Neutrophil (primary cell): Measurements from ENCODE around the gene IFI35.
"Not testable (repeated sequence)": the region's sequence is repeated elsewhere in the genome, so short reads cannot be mapped to it uniquely, and the experiment has no call there.

ENCODE experiments used
- H3K27ac ChIP-seq: fragments of 200-600 bp; sonication (generic); 2 replicates; pipeline ENCODE4 v1.5.1; 2016; ENCODE audit warnings: mild to moderate bottlenecking, moderate library complexity
- H3K27me3 ChIP-seq: fragments of 200-600 bp; sonication (generic); 2 replicates; pipeline ENCODE4 v1.6.0; 2016; ENCODE audit warnings: mild to moderate bottlenecking
- H3K36me3 ChIP-seq: fragments of 200-600 bp; sonication (generic); 2 replicates; pipeline ENCODE4 v1.5.1; 2017
- H3K4me1 ChIP-seq, 2 experiments: fragments of 200-600 bp in 1 of 2; sonication (generic) in 1 of 2; 1 replicate in 1 of 2; 2 replicates in 1 of 2; pipeline versions ENCODE4 v1.5.1 to v1.6.1; 2013 to 2016; ENCODE audit warnings: low read depth in 1 of 2, low read length in 1 of 2, mild to moderate bottlenecking in 1 of 2, moderate library complexity in 1 of 2; ENCODE audit not compliant: control insufficient read depth in 1 of 2, insufficient read depth in 1 of 2
- H3K4me3 ChIP-seq, 2 experiments: fragments of 200-600 bp in 1 of 2; sonication (generic) in 1 of 2; 1 replicate in 1 of 2; 2 replicates in 1 of 2; pipeline ENCODE4 v1.5.1; 2013 to 2016; ENCODE audit warnings: low read depth in 1 of 2, low read length in 1 of 2, mild to moderate bottlenecking in 1 of 2, moderate library complexity in 1 of 2
- H3K9me3 ChIP-seq: fragments of 200-600 bp; sonication (generic); 2 replicates; pipeline ENCODE4 v1.5.1; 2016
- TF ChIP-seq, protein P1 (sequence below): fragments of 200-600 bp; sonication (generic); IDR thresholded peaks from 2 replicates; pipeline ENCODE4 v1.5.1; 2016; ENCODE audit warnings: antibody characterized with exemption

Gene IFI35

DNA sequence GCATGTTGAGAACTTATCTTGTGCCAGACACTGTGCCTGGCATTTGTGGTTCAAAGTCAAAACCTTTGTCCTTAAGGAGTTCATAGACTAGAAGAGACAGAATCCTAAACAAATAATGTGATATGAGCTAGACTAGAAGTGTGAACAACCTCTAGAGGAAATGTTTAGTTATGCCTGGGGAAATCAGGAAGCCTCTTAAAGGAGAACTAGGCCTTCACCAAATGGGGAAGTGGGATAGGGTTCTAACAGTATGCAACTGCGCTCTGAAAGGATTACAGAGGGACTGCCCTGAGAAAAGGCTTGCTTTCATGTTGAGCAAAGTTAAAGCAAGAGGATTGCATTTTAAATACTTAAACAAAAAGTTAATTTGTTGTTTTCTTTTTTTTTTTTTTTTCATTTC, 21.4 kb upstream of the IFI35 start:
- TF ChIP-seq, protein P1, sequence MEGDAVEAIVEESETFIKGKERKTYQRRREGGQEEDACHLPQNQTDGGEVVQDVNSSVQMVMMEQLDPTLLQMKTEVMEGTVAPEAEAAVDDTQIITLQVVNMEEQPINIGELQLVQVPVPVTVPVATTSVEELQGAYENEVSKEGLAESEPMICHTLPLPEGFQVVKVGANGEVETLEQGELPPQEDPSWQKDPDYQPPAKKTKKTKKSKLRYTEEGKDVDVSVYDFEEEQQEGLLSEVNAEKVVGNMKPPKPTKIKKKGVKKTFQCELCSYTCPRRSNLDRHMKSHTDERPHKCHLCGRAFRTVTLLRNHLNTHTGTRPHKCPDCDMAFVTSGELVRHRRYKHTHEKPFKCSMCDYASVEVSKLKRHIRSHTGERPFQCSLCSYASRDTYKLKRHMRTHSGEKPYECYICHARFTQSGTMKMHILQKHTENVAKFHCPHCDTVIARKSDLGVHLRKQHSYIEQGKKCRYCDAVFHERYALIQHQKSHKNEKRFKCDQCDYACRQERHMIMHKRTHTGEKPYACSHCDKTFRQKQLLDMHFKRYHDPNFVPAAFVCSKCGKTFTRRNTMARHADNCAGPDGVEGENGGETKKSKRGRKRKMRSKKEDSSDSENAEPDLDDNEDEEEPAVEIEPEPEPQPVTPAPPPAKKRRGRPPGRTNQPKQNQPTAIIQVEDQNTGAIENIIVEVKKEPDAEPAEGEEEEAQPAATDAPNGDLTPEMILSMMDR: peak; percentile 56

DNA sequence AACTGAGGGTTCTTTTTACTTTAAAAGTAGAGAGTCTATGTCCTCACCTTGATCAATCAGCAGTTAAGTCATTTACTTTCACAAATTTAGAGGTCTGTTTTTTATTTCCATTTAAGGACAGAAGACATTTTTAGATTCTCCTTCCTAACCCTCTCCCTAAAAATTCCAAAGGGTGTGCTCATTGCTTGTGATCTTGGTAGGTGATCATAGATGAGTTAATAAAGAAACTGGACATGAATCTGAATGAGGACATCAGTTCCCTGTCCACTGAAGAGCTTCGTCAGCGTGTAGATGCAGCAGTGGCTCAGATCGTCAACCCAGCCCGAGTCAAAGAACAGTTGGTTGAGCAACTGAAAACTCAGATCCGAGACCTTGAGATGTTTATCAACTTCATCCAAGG, 17.4 kb upstream of the IFI35 start:
- Histone ChIP-seq H3K4me3 (no peak overlapping the region), H3K4me1 (peaks cover 22 to 27% of the 10 kb centered on the region in 2 experiments), H3K27ac (no peak overlapping the region), H3K36me3 (peaks cover 75% of the 10 kb centered on the region), H3K9me3 (no peaks in the 10 kb centered on the region), H3K27me3 (no peaks in the 10 kb centered on the region)
- TF ChIP-seq, protein P1: no peak

More for the DNA sequence above, 21.4 kb upstream of the IFI35 start:
- peaks cover 37% of the 10 kb centered on the region for H3K36me3 ChIP-seq
- H3K27me3 ChIP-seq: no peaks in the 10 kb centered on the region
- H3K4me3 ChIP-seq: peak overlapping the region; percentile 37 to 45
- H3K9me3 ChIP-seq: no peaks in the 10 kb centered on the region
- peak overlapping the region; percentile 92 for H3K27ac ChIP-seq
- H3K4me1 ChIP-seq: peaks cover 56 to 57% of the 10 kb centered on the region in 2 experiments

DNA sequence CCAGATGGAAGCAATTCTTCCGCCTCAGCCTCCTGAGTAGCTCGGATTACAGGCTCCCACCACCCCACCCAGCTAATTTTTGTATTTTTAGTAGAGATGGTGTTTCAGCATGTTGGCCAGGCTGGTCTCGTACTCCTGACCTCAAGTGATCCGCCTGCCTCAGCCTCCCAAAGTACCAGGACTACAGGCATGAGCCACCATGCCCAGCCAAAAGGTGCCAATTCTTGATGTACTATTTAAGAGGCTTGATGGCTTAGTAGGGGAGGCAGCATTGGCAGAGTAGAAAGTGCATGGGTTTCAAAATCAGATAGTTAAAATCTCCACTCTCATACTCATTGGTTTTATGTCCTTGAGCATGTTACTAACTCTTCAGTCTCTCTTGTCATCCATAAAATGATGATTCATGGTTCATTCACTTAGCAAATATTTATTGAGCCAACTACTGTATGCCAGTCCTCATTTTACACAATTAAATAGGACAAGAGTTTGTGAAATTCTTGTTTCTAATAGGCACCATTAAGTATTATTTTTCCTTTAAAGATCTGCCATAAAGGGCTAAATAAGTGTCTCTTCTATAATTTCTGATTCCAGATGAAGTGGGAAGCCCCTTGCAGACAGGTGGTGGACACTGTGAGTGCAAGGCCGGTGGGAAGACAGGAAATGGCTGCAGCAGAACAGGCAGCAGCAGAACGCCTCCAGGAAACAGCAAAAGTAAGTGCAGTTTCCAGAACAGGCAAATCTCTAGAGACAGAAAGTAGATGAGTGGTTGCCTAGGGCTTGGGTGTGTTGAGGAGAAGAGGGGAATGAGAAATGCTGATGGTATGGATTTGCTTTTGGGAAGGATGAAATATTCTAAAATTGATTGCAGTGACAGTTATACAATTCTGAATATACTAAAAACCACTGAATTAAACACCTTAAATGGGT, 16.6 kb upstream of the IFI35 start:
- H3K4me1 ChIP-seq: peaks cover 13 to 19% of the 10 kb centered on the region in 2 experiments
- no peaks in the 10 kb centered on the region for H3K27me3 ChIP-seq
- H3K27ac ChIP-seq: no peak overlapping the region
- no peak overlapping the region for H3K4me3 ChIP-seq
- H3K36me3 ChIP-seq: peaks cover 81% of the 10 kb centered on the region
- H3K9me3 ChIP-seq: no peaks in the 10 kb centered on the region
- TF ChIP-seq, protein P1: no peak

DNA sequence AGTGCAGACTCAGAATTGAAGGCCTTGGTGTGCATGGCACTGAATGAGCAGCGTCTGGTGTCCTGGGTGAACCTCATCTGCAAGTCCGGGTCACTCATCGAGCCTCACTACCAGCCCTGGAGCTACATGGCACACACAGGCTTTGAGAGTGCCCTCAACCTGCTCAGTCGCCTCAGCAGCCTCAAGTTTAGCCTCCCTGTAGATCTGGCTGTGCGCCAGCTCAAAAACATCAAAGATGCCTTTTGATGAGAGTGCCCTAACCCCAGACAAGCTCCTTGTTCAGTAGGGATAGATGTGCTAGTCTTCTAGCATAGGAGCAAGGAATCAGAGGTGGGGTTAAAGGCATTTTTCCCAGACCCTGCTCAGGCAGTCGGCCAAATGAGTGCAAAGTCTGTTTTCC, 15.1 kb upstream of the IFI35 start:
- no peak overlapping the region for H3K27ac ChIP-seq
- no peak overlapping the region for H3K4me3 ChIP-seq
- H3K4me1 ChIP-seq: peaks cover 0 to 4% of the 10 kb centered on the region in 2 experiments
- peaks cover 81% of the 10 kb centered on the region for H3K36me3 ChIP-seq
- no peaks in the 10 kb centered on the region for H3K27me3 ChIP-seq
- H3K9me3 ChIP-seq: no peaks in the 10 kb centered on the region
- TF ChIP-seq, protein P1: no peak

DNA sequence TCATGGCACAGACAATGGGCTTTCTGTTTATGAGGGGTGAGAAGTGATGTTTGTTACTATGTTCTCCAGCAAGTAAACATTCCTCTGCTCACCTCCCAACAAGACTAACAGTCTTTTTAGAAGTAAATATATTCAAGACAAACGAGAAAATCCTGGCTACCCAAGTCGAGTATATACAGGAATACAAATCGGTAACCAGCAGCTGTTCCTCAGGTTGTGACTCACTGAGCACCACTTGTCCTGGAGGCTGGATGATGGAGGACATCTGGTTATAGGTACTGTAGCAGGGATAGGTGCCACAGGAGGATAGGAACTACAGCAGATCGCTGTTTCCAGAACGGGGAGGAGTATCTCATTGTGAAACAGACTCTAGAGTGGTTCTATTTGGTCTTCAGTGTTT, 13.7 kb upstream of the IFI35 start:
- TF ChIP-seq, protein P1: no peak
- Histone ChIP-seq H3K4me3 (no peak overlapping the region), H3K27me3 (no peaks in the 10 kb centered on the region), H3K9me3 (no peaks in the 10 kb centered on the region), H3K4me1 (peaks cover 7 to 8% of the 10 kb centered on the region in 2 experiments), H3K27ac (no peak overlapping the region), H3K36me3 (peaks cover 68% of the 10 kb centered on the region)

DNA sequence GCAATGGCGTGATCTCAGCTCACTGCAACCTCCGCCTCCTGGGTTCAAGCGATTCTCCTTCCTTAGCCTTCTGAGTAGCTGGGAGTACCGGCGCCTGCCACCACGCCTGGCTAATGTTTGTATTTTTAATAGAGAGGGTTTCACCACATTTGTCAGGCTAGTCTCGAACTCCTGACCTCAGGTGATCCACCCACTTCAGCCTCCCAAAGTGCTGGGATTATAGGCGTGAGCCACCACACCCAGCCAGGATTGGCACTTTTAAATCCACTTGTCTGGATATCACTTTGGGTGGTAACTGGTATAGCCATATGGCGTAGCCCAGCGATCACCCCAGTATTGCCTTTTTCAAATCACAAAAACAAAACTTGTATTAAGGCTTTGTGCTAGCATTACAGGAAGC, 12.7 kb upstream of the IFI35 start:
- H3K4me3 ChIP-seq, H3K27ac ChIP-seq, H3K27me3 ChIP-seq, H3K9me3 ChIP-seq: not testable (repeated sequence)
- Histone ChIP-seq H3K36me3 (peaks cover 57% of the 10 kb centered on the region), H3K4me1 (peaks cover 12 to 17% of the 10 kb centered on the region in 2 experiments)
